Chondrocyte (in vitro differentiated cells): ENCODE data around the gene DNAJC5G. TPM values are rescaled to one million over a fixed set of nuclear protein-coding genes. Genes with fewer than 3 reads are reported as not detected.

Experiments used
- DNase-seq: peaks from one replicate; pipeline ENCODE4 v3.0.0; 2021; ENCODE audit warnings: mixed read lengths, low spot score
- H3K27ac Mint-ChIP-seq: one replicate; pipeline ENCODE4 v1.8.0; 2021; ENCODE audit warnings: mild to moderate bottlenecking, moderate library complexity, mixed read lengths; ENCODE audit not compliant: unreplicated experiment
- H3K27me3 Mint-ChIP-seq: 2 replicates; pipeline ENCODE4 v1.8.0; 2021; ENCODE audit warnings: low read depth, mixed read lengths
- H3K36me3 Mint-ChIP-seq: 2 replicates; pipeline ENCODE4 v1.8.0; 2021; ENCODE audit warnings: low read depth, mixed read lengths
- H3K4me1 Mint-ChIP-seq: 2 replicates; pipeline ENCODE4 v1.8.0; 2021; ENCODE audit warnings: low read depth, mild to moderate bottlenecking, mixed read lengths
- H3K4me3 Mint-ChIP-seq: one replicate; pipeline ENCODE4 v1.8.0; 2021; ENCODE audit warnings: mild to moderate bottlenecking, moderate library complexity, mixed read lengths; ENCODE audit not compliant: unreplicated experiment
- H3K9me3 Mint-ChIP-seq: 2 replicates; pipeline ENCODE4 v1.8.0; 2021; ENCODE audit warnings: low read depth, mixed read lengths
- total RNA-seq: library from RNA; stranded (reverse); gene quantifications from 3 replicates; pipeline ENCODE4 v1.2.1, GENCODE V29; 2021
- TF ChIP-seq, protein P1 (sequence below): fragments of 200-600 bp; sonication (generic); IDR thresholded peaks from 2 replicates; pipeline ENCODE4 v1.5.0; 2021; ENCODE audit warnings: antibody characterized with exemption, mild to moderate bottlenecking, moderate library complexity

Gene DNAJC5G
- total RNA-seq, 1 donor from 2014 or later = not detected

DNA sequence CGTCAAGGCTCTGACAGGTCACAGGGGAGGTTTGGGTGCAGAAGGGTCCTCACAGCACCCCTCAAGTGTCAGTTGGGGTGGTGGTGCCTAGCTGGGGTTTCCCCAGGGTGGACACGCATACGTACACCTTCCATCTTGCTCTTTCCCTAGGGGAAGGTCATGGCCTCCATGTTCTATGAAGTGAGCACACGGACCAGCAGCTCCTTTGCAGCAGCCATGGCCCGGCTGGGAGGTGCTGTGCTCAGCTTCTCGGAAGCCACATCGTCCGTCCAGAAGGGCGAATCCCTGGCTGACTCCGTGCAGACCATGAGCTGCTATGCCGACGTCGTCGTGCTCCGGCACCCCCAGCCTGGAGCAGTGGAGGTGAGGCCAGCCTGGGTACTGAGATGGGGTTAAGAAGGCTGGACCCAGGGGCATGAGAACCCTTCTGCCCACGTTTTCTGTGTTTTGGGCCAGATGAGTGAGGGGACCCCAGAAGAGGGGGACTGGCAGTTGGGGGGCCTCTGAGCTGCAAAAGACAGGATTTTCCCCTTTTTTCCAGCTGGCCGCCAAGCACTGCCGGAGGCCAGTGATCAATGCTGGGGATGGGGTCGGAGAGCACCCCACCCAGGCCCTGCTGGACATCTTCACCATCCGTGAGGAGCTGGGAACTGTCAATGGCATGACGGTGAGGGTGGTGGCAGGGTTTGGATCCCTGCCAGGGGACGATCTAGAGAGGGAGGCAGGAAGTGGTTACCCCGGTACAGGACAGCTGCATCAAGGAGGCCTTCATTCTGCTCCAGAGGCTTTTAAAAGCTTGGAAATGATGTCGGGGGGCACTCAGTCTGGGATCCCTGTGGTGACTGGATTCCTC is 33.2 kb upstream of the DNAJC5G start:
- no peaks in the 10 kb centered on the region for H3K9me3 Mint-ChIP-seq
- H3K4me1 Mint-ChIP-seq = no peaks in the 10 kb centered on the region
- no peak overlapping the region for H3K4me3 Mint-ChIP-seq
- H3K36me3 Mint-ChIP-seq = peaks cover 57% of the 10 kb centered on the region
- DNase-seq = no peak
- TF ChIP-seq, protein P1, sequence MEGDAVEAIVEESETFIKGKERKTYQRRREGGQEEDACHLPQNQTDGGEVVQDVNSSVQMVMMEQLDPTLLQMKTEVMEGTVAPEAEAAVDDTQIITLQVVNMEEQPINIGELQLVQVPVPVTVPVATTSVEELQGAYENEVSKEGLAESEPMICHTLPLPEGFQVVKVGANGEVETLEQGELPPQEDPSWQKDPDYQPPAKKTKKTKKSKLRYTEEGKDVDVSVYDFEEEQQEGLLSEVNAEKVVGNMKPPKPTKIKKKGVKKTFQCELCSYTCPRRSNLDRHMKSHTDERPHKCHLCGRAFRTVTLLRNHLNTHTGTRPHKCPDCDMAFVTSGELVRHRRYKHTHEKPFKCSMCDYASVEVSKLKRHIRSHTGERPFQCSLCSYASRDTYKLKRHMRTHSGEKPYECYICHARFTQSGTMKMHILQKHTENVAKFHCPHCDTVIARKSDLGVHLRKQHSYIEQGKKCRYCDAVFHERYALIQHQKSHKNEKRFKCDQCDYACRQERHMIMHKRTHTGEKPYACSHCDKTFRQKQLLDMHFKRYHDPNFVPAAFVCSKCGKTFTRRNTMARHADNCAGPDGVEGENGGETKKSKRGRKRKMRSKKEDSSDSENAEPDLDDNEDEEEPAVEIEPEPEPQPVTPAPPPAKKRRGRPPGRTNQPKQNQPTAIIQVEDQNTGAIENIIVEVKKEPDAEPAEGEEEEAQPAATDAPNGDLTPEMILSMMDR = no peak
- no peak overlapping the region for H3K27ac Mint-ChIP-seq
- no peaks in the 10 kb centered on the region for H3K27me3 Mint-ChIP-seq

GRCh38 chr2:27242614-27242951 is 32.6 kb upstream of the DNAJC5G start:
- Mint-ChIP-seq H3K27ac (no peak overlapping the region), H3K27me3 (no peaks in the 10 kb centered on the region), H3K36me3 (peaks cover 52% of the 10 kb centered on the region), H3K4me1 (no peaks in the 10 kb centered on the region), H3K9me3 (no peaks in the 10 kb centered on the region), H3K4me3 (no peak overlapping the region)
- TF ChIP-seq, protein P1 = no peak
- DNase-seq = no peak

DNA sequence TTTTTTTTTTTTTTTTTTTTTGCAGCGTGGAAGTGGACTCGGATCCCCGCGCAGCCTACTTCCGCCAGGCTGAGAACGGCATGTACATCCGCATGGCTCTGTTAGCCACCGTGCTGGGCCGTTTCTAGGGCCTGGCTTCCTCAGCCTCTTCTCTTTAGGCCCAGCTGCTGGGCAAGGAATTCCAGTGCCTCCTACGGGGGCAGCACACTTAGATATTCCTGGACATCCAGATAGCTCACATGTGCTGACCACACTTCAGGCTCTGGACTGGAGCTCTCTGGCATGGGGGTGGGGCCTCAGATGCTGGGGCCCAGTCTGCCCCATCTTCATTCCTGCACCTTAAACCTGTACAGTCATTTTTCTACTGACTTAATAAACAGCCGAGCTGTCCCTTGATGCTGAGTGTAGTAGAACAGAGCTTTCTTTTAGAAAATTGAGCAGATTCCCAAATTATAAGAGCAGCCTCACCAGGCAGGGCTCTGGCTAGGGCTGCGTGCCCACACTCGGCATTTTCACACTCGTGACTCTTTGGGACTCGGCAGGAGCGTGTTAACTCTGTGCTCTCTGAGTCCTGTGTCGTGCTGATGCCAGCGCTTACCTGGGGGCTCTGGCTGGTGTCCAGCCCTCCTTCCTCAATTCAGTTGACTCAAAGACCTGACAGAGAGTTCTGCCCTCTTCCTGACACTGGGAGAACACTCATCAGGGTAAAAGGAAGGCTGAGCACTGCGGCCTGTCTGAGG is 31.7 kb upstream of the DNAJC5G start:
- Mint-ChIP-seq H3K36me3 (peaks cover 45% of the 10 kb centered on the region), H3K27me3 (no peaks in the 10 kb centered on the region), H3K4me3 (no peak overlapping the region), H3K27ac (no peak overlapping the region), H3K4me1 (peaks cover 6% of the 10 kb centered on the region), H3K9me3 (no peaks in the 10 kb centered on the region)
- no peak for DNase-seq
- TF ChIP-seq, protein P1 = no peak

GRCh38 chr2:27245116-27245515 is 30.1 kb upstream of the DNAJC5G start:
- Mint-ChIP-seq H3K27ac (no peak overlapping the region), H3K4me3 (no peak overlapping the region), H3K36me3 (peaks cover 37% of the 10 kb centered on the region), H3K4me1 (peaks cover 17% of the 10 kb centered on the region), H3K27me3 (no peaks in the 10 kb centered on the region), H3K9me3 (no peaks in the 10 kb centered on the region)
- DNase-seq = no peak
- TF ChIP-seq, protein P1 = no peak

- Mint-ChIP-seq H3K4me1 (peaks cover 17% of the 10 kb centered on the region), H3K27me3 (no peaks in the 10 kb centered on the region), H3K27ac (no peak overlapping the region), H3K4me3 (no peak overlapping the region), H3K36me3 (peaks cover 32% of the 10 kb centered on the region), H3K9me3 (no peaks in the 10 kb centered on the region)
- no peak for DNase-seq
- TF ChIP-seq, protein P1 = no peak
These were observed 29.6 kb upstream of the DNAJC5G start for GRCh38 chr2:27245626-27246025.
